HG02840 (cell line): ENCODE measurements around the gene RBM34.
"Not testable (repeated sequence)": the region's sequence is repeated elsewhere in the genome, so short reads cannot be mapped to it uniquely, and the experiment has no call there.

Source experiments
- ATAC-seq: cut with Tn5 transposase; IDR thresholded peaks from one replicate; pipeline ENCODE4 v1.9.1; 2021; ENCODE audit warnings: mild to moderate bottlenecking, moderate library complexity, moderate number of reproducible peaks; ENCODE audit not compliant: unreplicated experiment, low FRiP score

RBM34 gene

DNA sequence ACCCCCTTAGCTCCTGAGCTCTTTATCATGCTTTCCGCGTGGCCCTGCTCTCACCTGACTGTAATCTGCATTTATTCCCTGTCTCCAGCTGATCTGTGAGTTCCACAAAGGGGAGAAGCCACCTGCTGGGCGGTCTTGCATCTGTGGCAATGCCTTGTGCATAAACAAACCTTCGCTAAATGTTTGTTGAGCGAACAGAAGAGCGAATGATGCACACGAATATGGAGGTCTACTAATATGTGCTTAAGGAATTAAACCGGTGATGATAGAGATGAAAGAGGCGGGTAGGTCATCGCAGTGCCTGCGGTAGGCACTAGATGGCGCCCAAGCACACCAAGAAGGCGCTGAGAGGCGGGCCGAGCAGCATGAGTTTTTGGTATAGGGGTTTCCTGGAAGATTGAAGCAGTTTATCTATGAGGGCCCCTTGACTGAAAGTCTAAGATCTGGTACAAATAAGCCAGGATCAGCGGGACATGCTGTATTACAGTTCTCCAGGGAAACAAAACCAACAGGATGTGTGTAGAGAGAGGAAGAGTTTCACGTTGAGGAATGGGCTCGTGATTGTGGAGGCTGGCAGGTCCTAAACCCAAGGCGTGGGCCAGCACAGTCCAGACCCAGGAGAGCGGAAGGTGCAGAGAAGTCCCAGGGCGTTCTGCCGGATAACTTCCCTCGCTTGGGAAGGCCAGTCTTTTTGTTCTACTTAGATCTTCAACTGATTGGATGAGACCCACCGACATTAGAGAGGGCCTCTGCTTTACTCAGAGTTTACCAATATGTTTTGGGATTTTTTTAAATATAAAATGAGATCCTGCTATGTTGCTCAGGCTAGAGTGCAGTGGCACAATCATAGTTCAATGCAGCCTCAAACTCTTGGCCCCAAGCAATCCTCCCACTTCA, 67.1 kb downstream of the RBM34 start:
- no peak for ATAC-seq

DNA sequence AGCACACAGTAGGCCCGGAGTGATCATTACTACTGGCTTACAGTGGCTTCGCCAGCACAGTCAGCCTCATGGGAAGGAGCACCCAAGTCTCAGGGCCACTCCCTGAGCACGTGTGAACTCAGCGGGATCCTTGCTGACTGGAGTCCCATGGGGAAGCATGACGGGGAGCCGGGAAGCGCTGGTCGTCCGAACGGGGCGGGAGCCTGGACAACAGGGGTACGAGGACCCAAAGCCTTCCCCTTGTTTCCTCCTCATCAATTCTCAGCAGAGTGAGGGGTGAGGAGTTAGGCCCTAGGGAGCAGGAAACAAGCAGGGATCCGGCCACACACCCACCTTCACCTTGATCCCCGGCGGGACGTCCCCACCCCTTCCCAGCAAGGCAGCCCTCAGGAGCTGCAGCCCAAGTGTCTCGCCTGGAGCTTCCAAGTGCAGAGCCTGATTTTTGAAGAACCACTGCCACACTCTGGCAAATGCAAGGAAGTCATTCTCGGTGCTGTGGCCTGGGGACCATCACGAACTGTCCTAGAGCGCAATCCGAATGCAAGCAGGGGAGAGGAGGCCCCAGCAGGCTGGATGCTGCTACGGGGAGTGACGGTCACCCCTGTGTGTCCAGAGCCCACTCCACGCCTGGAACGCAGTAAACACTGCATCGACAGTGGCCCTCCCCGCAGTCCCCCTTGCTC, 67.9 kb downstream of the RBM34 start:
- no peak for ATAC-seq

DNA sequence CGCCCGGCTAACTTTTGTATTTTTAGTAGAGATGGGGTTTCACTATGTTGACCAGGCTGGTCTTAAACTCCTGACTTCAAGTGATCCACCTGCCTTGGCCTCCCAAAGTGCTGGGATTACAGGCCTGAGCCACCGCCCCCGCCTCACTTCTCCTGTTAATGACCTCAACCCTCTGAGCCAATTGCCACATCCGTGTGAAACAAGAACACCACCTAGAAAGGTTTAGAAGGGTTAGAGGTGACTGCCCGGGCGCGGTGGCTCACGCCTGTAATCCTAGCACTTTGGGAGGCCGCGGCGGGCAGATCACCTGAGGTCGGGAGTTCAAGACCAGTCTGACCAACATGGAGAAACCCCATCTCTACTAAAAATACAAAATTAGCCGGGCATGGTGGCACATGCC, 68.6 kb downstream of the RBM34 start:
- ATAC-seq = not testable (repeated sequence)

DNA sequence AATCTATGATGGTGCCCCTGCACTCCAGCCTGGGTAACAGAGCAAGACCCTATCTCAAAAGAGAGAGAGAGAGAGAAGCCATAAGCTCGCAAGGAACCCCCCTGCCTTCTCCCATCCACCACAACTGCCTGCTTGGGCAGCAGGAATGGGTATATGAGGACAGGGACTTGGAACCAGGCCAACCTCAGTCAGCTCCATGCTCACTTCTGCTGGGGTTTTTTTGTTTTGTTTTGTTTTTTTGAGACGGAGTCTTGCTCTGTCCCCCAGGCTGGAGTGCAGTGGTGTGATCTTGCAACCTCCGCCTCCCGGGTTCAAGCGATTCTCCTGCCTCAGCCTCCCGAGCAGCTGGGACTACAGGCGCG, 69.0 kb downstream of the RBM34 start:
- ATAC-seq = not testable (repeated sequence)

DNA sequence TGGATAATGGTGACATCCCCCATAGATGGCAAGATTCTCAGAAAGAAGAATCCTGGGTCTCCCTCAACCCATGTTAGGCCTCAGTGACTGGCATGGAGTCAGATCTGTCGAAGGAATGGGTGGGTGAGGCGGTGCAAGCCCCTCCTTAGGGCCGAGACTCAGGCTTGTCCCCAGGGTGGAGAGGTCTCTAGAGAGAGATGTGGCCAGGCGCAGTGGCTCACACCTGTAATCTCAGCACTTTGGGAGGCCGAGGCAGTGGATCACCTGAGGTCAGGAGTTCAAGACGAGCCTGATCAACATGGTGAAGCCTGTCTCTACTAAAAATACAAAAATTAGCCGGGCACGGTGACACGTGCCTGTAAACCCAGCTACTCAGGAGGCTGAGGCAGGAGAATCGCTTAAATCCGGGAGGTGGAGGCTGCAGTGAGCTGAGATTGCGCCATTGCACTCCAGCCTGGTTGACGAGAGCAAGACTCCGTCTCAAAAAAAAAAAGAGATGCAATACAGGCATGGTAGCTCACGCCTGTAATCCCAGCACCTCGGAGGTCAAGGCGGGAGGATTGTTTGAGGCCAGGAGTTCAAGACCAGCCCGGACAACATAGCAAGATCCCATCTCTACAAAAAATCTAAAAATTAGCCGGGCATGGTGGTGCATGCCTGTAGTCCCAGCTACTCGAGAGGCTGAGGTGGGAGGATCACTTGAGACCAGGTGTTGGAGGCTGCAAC, 69.6 kb downstream of the RBM34 start:
- ATAC-seq = not testable (repeated sequence)

DNA sequence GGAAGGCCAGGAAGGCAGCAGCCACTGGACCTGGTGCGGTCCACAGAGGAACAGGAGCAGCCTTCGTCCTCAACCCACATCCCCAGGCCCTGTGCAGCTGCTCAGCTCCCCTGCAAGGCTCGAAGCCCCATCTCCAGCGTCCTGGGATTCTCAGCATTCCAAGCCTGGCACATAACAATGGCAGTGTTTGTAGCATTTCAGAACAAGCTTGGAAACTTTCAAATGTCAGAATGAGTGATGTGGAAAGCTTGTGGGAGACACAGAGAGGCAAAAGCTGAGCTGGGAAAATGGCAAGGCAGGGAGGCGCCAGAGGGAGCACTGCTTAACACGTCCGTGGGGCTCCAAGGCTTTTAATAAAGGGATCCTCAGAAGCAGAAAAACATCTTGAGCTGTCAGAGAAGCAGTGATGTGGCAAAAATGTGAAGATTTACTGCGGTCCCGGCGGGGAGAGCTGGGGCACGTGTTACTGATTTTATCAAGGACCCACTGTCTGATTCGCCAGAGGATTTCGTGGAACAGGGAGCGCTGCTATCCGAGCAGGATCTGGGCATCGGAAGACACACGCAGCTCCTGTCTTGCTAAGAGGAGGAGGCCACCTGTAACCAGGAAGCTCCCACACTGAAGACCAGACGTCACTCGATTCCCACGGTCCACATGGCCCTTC, 70.5 kb downstream of the RBM34 start:
- no peak for ATAC-seq

DNA sequence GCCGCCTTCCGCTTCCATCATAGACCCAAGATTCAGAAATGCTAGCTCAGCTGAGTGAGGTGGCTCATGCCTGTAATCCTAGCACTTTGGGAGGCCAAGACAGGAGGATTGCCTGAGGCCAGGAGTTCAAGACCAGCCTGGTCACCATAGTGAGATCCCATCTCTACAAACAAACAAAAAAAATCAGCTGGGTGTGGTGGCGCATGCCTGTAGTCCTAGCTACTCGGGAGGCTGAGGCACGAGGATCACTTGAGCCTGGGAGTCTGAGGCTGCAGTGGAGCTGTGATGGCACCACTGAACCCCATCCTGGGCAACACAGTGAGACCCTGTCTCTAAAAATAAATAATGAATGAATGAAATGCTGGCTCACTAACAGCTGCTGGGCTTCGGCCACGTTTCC, 72.1 kb downstream of the RBM34 start:
- ATAC-seq = no peak

DNA sequence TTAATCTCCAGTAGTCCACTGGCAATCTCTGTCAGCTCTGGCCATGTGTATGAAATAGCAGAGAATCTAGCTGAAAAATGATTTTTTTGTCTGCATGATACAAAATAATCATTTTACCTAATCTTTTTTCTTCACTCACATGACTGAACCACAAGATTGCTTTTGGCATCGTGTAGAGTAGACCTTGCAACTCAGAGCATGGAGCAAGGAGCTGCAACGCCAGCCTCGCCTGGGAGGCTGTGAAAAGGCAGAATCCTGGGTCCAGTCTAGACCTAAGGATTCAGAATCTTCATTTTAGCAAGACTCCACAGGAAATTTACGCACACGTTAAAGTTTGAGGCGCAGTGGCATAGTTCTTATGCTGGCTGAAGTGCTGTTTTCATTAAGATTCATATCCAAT, 72.6 kb downstream of the RBM34 start:
- no peak for ATAC-seq

DNA sequence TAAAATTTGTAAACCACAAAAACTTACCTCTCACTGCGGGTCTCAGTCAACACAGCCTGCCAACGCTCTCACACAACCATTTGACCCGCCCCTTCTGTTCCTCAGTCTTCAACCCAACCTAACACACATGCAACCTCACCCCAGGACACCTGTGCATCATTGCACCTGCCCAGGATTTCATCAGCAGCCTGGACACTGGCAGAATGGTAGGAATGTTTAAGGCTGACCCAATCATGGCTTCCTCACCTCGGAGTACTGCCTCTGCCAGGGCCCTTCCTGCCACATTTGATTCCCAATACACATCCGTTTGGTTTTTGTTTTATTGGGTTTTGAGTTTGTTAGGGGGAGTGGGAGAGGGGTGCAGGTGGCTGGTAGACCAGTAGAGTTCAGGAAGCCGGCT, 73.1 kb downstream of the RBM34 start:
- ATAC-seq = no peak

DNA sequence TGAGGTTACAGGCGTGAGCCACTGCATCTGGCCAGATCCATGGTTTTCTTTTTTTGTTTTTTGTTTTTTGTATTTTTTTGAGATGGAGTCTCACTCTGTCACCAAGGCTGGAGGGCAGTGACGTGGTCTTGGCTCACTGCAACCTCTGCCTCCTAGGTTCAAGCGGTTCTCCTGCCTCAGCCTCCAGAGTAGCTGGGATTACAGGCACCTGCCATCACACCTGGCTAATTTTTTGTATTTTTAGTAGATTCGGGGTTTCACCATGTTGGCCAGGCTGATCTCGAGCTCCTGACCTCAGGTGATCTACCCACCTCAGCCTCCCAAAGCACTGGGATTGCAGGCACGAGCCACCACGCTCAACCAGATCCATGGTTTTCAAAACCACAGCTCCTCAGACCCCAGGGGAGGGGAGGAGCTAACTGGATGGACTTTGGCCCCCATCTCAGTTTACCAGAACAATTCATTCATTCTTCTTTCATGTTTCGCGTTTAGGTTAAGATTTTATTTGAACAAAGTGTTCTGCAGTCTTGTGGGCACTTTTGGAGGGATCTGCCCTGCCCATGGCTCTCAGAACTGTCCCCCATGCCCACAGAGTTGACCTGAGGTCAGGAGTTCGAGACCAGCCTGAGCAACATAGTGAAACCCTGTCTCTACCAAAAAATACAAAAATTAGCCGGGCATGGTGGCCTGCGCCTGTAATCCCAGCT, 75.5 kb downstream of the RBM34 start:
- ATAC-seq = not testable (repeated sequence)
